Endothelial cell of umbilical vein (primary cell): ENCODE data around the gene AK5. TPM values are rescaled to one million over a fixed set of nuclear protein-coding genes. Genes with fewer than 3 reads are reported as not detected.

Experiments used
- BruUV-seq: library from RNA; stranded (reverse); fragments of 400-500 nt; replicated peaks from 2 replicates; lab custom pipeline; 2021; lab: Mats Ljungman, UMichigan
- CTCF ChIA-PET: fragments of 300-600, 350-600 bp; sonication (Branson Sonifier 250); formaldehyde crosslinking; loops from one replicate; lab custom pipeline; 2021; ENCODE audit warnings: antibody characterized with exemption, inconsistent platforms; lab: Charles Lee
- POLR2A ChIA-PET: fragments of 300-600, 350-600 bp; sonication (Branson Sonifier 250); formaldehyde crosslinking; loops from one replicate; lab custom pipeline; 2021; ENCODE audit warnings: antibody characterized with exemption, inconsistent platforms; lab: Charles Lee
- DNase-seq: peaks from one replicate; pipeline ENCODE4 v3.0.0-alpha.2; 2011; ENCODE audit warnings: low read depth, low spot score
- FAIRE-seq: peaks from 2 replicates; lab custom pipeline; 2011; peaks lifted over from hg19 to GRCh38; lab: Jason Lieb, UNC
- H2AFZ ChIP-seq: 2 replicates; pipeline ENCODE4 v1.6.0; 2012; ENCODE audit warnings: low read depth, low read length, control low read depth, inconsistent platforms
- H3K27ac ChIP-seq: 2 replicates; pipeline ENCODE4 v1.5.1; 2011; ENCODE audit warnings: low read depth, mild to moderate bottlenecking, control low read depth, low read length, moderate library complexity; ENCODE audit not compliant: insufficient read depth
- H3K27me3 ChIP-seq, 2 experiments: 2 replicates each; pipeline versions ENCODE4 v1.6.0 to v1.6.1; 2011; ENCODE audit warnings: low read length in 2 of 2, mixed read lengths in 1 of 2; ENCODE audit not compliant: control insufficient read depth in 2 of 2, insufficient read depth in 2 of 2
- H3K36me3 ChIP-seq, 2 experiments: 2 replicates in 1 of 2; 3 replicates in 1 of 2; pipeline ENCODE4 v1.5.1; 2011; ENCODE audit warnings: low read length in 2 of 2, mild to moderate bottlenecking in 1 of 2, moderate library complexity in 1 of 2; ENCODE audit not compliant: control insufficient read depth in 2 of 2, insufficient read depth in 2 of 2; ENCODE audit errors: extremely low read depth in 1 of 2
- H3K4me1 ChIP-seq: 3 replicates; pipeline ENCODE4 v1.5.1; 2011; ENCODE audit warnings: mild to moderate bottlenecking, low read length; ENCODE audit not compliant: control insufficient read depth, insufficient read depth; ENCODE audit errors: extremely low read depth
- H3K4me2 ChIP-seq: 2 replicates; pipeline ENCODE4 v1.6.1; 2011; ENCODE audit warnings: low read length, control low read depth, mixed read lengths; ENCODE audit not compliant: insufficient read depth
- H3K4me3 ChIP-seq, 3 experiments: fragments of 200-600 bp in 1 of 3; sonication (generic), shearing (Covaris generic) in 1 of 3; replicated peaks in 1 of 3; 2 replicates each; pipeline ENCODE4 v1.5.1; 2011 to 2016; ENCODE audit warnings: control low read depth in 3 of 3, low read length in 3 of 3, mild to moderate bottlenecking in 2 of 3, inconsistent platforms in 1 of 3, low read depth in 1 of 3, moderate library complexity in 1 of 3; ENCODE audit not compliant: insufficient read depth in 1 of 3
- H3K79me2 ChIP-seq: 2 replicates; pipeline ENCODE4 v1.6.0; 2012; ENCODE audit warnings: low read length, inconsistent platforms; ENCODE audit not compliant: control insufficient read depth, insufficient read depth
- H3K9ac ChIP-seq: replicated peaks from 2 replicates; pipeline ENCODE3; 2011; ENCODE audit warnings: low read length, control low read depth; ENCODE audit not compliant: insufficient read depth; ENCODE audit errors: extremely low read depth
- H3K9me1 ChIP-seq: replicated peaks from 3 replicates; pipeline ENCODE4 v1.6.0; 2011; ENCODE audit warnings: mild to moderate bottlenecking, low read length; ENCODE audit not compliant: control insufficient read depth, insufficient read depth; ENCODE audit errors: extremely low read depth
- H3K9me3 ChIP-seq: replicated peaks from 2 replicates; pipeline ENCODE4 v1.5.1; 2012; ENCODE audit warnings: low read length, inconsistent platforms; ENCODE audit not compliant: control insufficient read depth, insufficient read depth
- H4K20me1 ChIP-seq: replicated peaks from 2 replicates; pipeline ENCODE3; 2011; ENCODE audit warnings: mild to moderate bottlenecking, low read length; ENCODE audit not compliant: control insufficient read depth, insufficient read depth; ENCODE audit errors: extremely low read depth
- CTCF ChIP-seq, 2 donors: IDR thresholded peaks; 1 replicate in 1 of 2; 2 replicates in 1 of 2; pipeline ENCODE4 v1.5.1; 2011; ENCODE audit warnings: low read length in 2 of 2, mild to moderate bottlenecking in 2 of 2, moderate library complexity in 2 of 2, control low read depth in 1 of 2, inconsistent platforms in 1 of 2, low read depth in 1 of 2; ENCODE audit not compliant: insufficient read depth in 1 of 2; ENCODE audit errors: extremely low read depth in 1 of 2
- EZH2 ChIP-seq: IDR thresholded peaks from 2 replicates; pipeline ENCODE4 v1.6.1; 2012; ENCODE audit warnings: borderline replicate concordance, low read depth, mild to moderate bottlenecking, moderate library complexity, low read length, inconsistent platforms; ENCODE audit not compliant: severe bottlenecking
- FOS ChIP-seq: IDR thresholded peaks from 2 replicates; pipeline ENCODE4 v1.6.1; 2011; ENCODE audit warnings: mild to moderate bottlenecking, low read length, moderate library complexity, borderline replicate concordance; ENCODE audit not compliant: insufficient read depth
- GATA2 ChIP-seq: IDR thresholded peaks from 2 replicates; pipeline ENCODE4 v1.7.0; 2011; ENCODE audit warnings: low read depth, mild to moderate bottlenecking, moderate library complexity, mixed read lengths, low read length; ENCODE audit not compliant: insufficient read length, insufficient read depth
- JUN ChIP-seq: IDR thresholded peaks from 2 replicates; pipeline ENCODE4 v1.6.1; 2011; ENCODE audit warnings: borderline replicate concordance, low read depth; ENCODE audit not compliant: insufficient read length, insufficient read depth
- MYC ChIP-seq: IDR thresholded peaks from one replicate; pipeline ENCODE4 v1.6.1; 2011; ENCODE audit warnings: mild to moderate bottlenecking, low read depth, low read length
- POLR2A ChIP-seq: IDR thresholded peaks from 2 replicates; pipeline ENCODE4 v1.6.1; 2012; ENCODE audit warnings: low read depth, mild to moderate bottlenecking, control low read depth, low read length
- POLR2AphosphoS5 ChIP-seq: IDR thresholded peaks from 2 replicates; pipeline ENCODE4 v1.6.1; 2012; ENCODE audit warnings: low read depth, mild to moderate bottlenecking, control low read depth, low read length, moderate library complexity; ENCODE audit not compliant: insufficient read depth
- dilution Hi-C: fragments of 300-500 bp; cut with MboI; formaldehyde crosslinking; loops from one replicate; pipeline ENCODE4 v1.15.0; 2019; ENCODE audit warnings: low sequenced_read_pairs; ENCODE audit not compliant: extremely low pct_ligation_motif_present
- intact Hi-C: fragments of 100-400 bp; cut with micrococcal nuclease; formaldehyde crosslinking; loops from one replicate; pipeline ENCODE4 v1.10.0; 2022
- polyA plus RNA-seq, 4 experiments: library from polyadenylated mRNA; depleted of rRNA in 3 of 4; stranded (reverse) in 3 of 4; unstranded in 1 of 4; fragments of >200 nt; gene quantifications; 2 replicates each; pipeline versions ENCODE4 v1.2.1 to v1.2.3, GENCODE V29; 2011 to 2012; ENCODE audit warnings: missing spikeins in 1 of 4
- total RNA-seq: library from RNA; stranded (reverse); gene quantifications from 2 replicates; pipeline ENCODE4 v1.2.3, GENCODE V29; 2021
- TF ChIP-seq, protein P1 (sequence below): IDR thresholded peaks from 2 replicates; pipeline ENCODE4 v1.6.1; 2011; ENCODE audit not compliant: insufficient read depth, insufficient read length

Gene AK5
- total and polyA plus RNA-seq, 2 donors (not counting 3 experiments of a cell fraction or from before 2014, with no cell fraction given), result 5.0 to 7.5 TPM

GRCh38 chr1:77370161-77370560 is 88.3 kb downstream of the AK5 start:
- dilution Hi-C loops, result no loop called here
- POLR2A ChIA-PET, result no interaction called here

More at GRCh38 chr1:77370161-77370560, 88.3 kb downstream of the AK5 start:
- Histone ChIP-seq H3K9me3 (no peaks in the 10 kb centered on the region), H3K36me3 (no peaks in the 10 kb centered on the region), H3K79me2 (no peaks in the 10 kb centered on the region), H3K4me1 (no peaks in the 10 kb centered on the region), H3K27me3 (no peaks in the 10 kb centered on the region), H3K4me3 (no peak overlapping the region), H2AFZ (peak overlapping the region; percentile 6), H3K9ac (no peak overlapping the region), H3K27ac (no peak overlapping the region), H3K9me1 (no peaks in the 10 kb centered on the region), H4K20me1 (no peaks in the 10 kb centered on the region), H3K4me2 (no peak overlapping the region)
- FAIRE-seq (no peak), DNase-seq (no peak)
- TF ChIP-seq EZH2, result no peak
- no peak for TF ChIP-seq FOS
- no peak for TF ChIP-seq MYC
- TF ChIP-seq CTCF (IDR thresholded peaks at IDR 0.05; ENCODE audit: extremely low read depth in 1 of 2, insufficient read depth in 1 of 2, low read depth in 1 of 2, low read length in 2 of 2), result no peak
- TF ChIP-seq, protein P1, sequence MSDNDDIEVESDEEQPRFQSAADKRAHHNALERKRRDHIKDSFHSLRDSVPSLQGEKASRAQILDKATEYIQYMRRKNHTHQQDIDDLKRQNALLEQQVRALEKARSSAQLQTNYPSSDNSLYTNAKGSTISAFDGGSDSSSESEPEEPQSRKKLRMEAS, result no peak
- TF ChIP-seq GATA2, result no peak
- TF ChIP-seq POLR2AphosphoS5, result no peak
- TF ChIP-seq POLR2A, result no peak
- TF ChIP-seq JUN, result no peak
- no TSS peak for BruUV-seq
- CTCF ChIA-PET, result no interaction called here
- intact Hi-C loops, result no loop called here
